ENCODE results near the gene RYR3.

GRCh38 chr15:33395846-33396245, 85.1 kb downstream of the RYR3 start:
- TF ChIP-seq CTCF (conservative IDR thresholded peaks at IDR 0.05; ENCODE audit: low read length) (no peak), EZH2phosphoT487 (IDR thresholded peaks at IDR 0.05; ENCODE audit: borderline replicate concordance) (no peak)
